ENCODE measurements around the gene NKX2-4. TPM values are rescaled to one million over a fixed set of nuclear protein-coding genes. Genes with fewer than 3 reads are reported as not detected.
"Not testable (repeated sequence)": the region's sequence is repeated elsewhere in the genome, so short reads cannot be mapped to it uniquely, and the experiment has no call there.

The NKX2-4 gene
- total RNA-seq, 4 donors from 2014 or later = not detected

DNA sequence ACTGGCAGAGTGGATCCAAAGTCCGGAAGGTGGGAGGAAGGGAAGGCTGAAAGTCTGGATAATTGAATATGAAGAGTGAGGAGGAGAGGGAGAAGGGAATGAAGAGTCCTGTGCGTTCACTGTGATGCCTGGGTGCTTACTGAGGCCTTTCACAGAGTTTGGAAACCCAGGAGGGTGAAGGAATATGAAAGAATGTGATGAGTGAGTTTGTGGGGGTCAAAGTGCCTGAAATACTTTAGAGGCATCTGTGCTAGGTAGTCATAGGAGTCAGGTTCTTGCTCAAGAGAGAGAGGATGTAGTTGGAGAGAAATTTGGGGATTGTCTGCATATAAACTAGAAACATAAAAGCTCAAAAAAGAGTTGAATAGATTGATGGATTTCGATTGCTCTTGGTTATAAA, 20.7 kb downstream of the NKX2-4 start:
- H3K4me1 ChIP-seq = peaks cover 0 to 6% (median 3%) of the 10 kb centered on the region in 4 donors
- no peak for DNase-seq (ENCODE audit: extremely low spot score)
- H3K4me3 ChIP-seq = no peak overlapping the region
- 92% methylated on average over 3 of the region's 3 CpGs for WGBS
- intact Hi-C loops (cut with DNase I) = no loop called here
- H3K36me3 ChIP-seq = peaks cover 0 to 40% (median 8%) of the 10 kb centered on the region in 4 donors
- H3K9me3 ChIP-seq = no peaks in the 10 kb centered on the region
- TF ChIP-seq POLR2A (IDR thresholded peaks at IDR 0.05; ENCODE audit: low read depth) (no peak), POLR2AphosphoS5 (IDR thresholded peaks at IDR 0.05) (no peak), EP300 (IDR thresholded peaks at IDR 0.05) (no peak)
- TF ChIP-seq, protein P1, sequence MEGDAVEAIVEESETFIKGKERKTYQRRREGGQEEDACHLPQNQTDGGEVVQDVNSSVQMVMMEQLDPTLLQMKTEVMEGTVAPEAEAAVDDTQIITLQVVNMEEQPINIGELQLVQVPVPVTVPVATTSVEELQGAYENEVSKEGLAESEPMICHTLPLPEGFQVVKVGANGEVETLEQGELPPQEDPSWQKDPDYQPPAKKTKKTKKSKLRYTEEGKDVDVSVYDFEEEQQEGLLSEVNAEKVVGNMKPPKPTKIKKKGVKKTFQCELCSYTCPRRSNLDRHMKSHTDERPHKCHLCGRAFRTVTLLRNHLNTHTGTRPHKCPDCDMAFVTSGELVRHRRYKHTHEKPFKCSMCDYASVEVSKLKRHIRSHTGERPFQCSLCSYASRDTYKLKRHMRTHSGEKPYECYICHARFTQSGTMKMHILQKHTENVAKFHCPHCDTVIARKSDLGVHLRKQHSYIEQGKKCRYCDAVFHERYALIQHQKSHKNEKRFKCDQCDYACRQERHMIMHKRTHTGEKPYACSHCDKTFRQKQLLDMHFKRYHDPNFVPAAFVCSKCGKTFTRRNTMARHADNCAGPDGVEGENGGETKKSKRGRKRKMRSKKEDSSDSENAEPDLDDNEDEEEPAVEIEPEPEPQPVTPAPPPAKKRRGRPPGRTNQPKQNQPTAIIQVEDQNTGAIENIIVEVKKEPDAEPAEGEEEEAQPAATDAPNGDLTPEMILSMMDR (IDR thresholded peaks at IDR 0.05) = no peak
- H3K27ac ChIP-seq (replicated peaks in 1 of 4) = no peak overlapping the region
- H3K27me3 ChIP-seq = no peaks in the 10 kb centered on the region

DNA sequence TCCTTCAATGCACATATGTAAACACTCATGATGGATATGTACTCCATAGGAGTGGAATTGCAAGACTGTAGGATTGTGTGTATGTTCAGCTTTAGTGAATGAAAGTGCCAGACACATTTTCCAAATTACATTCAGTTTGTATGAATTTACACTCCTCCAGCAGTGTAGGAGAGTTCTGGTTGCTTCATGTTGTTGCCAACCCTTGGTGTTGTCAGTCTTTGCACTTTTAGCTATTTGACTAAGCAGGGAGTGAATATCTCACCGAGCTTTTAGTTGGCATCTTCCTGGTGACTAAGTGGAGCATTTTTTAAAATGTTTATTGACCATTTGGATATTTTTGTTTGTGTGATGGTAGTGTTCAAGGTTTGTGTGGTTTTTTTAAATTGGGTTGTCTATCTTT, 23.9 kb downstream of the NKX2-4 start:
- intact Hi-C loops (cut with DNase I) = no loop called here
- TF ChIP-seq POLR2AphosphoS5 (IDR thresholded peaks at IDR 0.05) (no peak), POLR2A (IDR thresholded peaks at IDR 0.05; ENCODE audit: low read depth) (no peak), EP300 (IDR thresholded peaks at IDR 0.05) (no peak)
- TF ChIP-seq, protein P1 (IDR thresholded peaks at IDR 0.05) = no peak

DNA sequence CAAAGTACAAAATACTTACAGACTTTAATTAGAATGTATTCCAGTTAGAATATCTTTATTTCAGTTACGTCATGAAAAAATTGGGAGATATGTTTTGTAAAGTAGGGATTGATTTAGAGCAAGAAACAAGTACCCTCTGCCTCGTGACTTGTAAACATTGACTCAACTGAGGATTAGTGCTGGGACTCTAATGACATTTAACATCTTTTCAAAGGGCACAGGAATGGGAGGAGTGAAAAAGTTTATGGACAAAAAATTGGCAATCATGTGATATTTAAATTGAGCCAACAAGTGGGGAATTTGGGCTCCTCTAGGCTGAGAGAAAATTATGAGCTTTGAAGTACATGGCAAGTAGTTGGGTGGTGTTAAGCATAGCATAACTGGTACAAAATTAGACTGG, 25.3 kb downstream of the NKX2-4 start:
- intact Hi-C loops (cut with DNase I) = no loop called here
- no peaks in the 10 kb centered on the region for H3K27me3 ChIP-seq
- no peak overlapping the region for H3K27ac ChIP-seq (replicated peaks in 1 of 4)
- peaks cover 0 to 9% (median 7%) of the 10 kb centered on the region in 4 donors for H3K4me1 ChIP-seq
- H3K4me3 ChIP-seq = no peak overlapping the region
- no peaks in the 10 kb centered on the region for H3K9me3 ChIP-seq
- peaks cover 11 to 52% (median 24%) of the 10 kb centered on the region in 4 donors for H3K36me3 ChIP-seq
- TF ChIP-seq POLR2A (IDR thresholded peaks at IDR 0.05; ENCODE audit: low read depth) = no peak
- TF ChIP-seq, protein P1 (IDR thresholded peaks at IDR 0.05) = no peak
- TF ChIP-seq POLR2AphosphoS5 (IDR thresholded peaks at IDR 0.05) = no peak
- no peak for TF ChIP-seq EP300 (IDR thresholded peaks at IDR 0.05)
- WGBS = 83% methylated on average over 2 of the region's 2 CpGs
- no peak for DNase-seq (ENCODE audit: extremely low spot score)

More for the DNA sequence above, 23.9 kb downstream of the NKX2-4 start:
- no peak overlapping the region for H3K27ac ChIP-seq (replicated peaks in 1 of 4)
- 90% methylated on average over 1 of the region's 1 CpG for WGBS
- H3K4me3 ChIP-seq = no peak overlapping the region
- no peak for DNase-seq (ENCODE audit: extremely low spot score)
- peaks cover 0 to 9% (median 7%) of the 10 kb centered on the region in 4 donors for H3K4me1 ChIP-seq
- H3K27me3 ChIP-seq = no peaks in the 10 kb centered on the region
- H3K9me3 ChIP-seq = no peaks in the 10 kb centered on the region
- peaks cover 3 to 43% (median 20%) of the 10 kb centered on the region in 4 donors for H3K36me3 ChIP-seq

DNA sequence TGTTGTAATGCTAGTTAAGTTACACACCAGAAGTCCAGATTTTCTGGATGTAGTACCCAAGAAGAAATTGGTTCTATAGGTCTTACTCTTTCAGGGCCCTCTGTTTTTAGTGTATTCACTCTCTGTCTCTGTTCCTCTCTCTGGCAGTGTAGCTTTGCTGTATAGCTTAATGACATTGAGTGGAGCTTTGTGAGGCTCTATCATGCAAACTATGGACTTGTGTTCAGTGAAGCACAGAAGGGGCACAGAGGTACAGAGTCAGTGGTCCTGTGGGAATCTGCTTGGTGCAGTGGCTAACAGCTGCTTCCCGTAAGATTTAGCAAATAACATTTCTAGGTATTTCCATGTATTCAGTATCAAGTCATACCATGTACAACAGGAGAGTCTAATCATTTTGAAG, 26.1 kb downstream of the NKX2-4 start:
- intact Hi-C loops (cut with DNase I) = no loop called here
- TF ChIP-seq EP300 (IDR thresholded peaks at IDR 0.05) (no peak), POLR2A (IDR thresholded peaks at IDR 0.05; ENCODE audit: low read depth) (no peak), POLR2AphosphoS5 (IDR thresholded peaks at IDR 0.05) (no peak)
- TF ChIP-seq, protein P1 (IDR thresholded peaks at IDR 0.05) = no peak
- Histone ChIP-seq H3K27me3 (no peaks in the 10 kb centered on the region), H3K36me3 (peaks cover 13 to 56% (median 32%) of the 10 kb centered on the region in 4 donors), H3K27ac (replicated peaks in 1 of 4) (no peak overlapping the region), H3K9me3 (no peaks in the 10 kb centered on the region), H3K4me1 (peaks cover 0 to 9% (median 7%) of the 10 kb centered on the region in 4 donors), H3K4me3 (no peak overlapping the region)
- no peak for DNase-seq (ENCODE audit: extremely low spot score)
- 91% methylated on average over 1 of the region's 1 CpG for WGBS

DNA sequence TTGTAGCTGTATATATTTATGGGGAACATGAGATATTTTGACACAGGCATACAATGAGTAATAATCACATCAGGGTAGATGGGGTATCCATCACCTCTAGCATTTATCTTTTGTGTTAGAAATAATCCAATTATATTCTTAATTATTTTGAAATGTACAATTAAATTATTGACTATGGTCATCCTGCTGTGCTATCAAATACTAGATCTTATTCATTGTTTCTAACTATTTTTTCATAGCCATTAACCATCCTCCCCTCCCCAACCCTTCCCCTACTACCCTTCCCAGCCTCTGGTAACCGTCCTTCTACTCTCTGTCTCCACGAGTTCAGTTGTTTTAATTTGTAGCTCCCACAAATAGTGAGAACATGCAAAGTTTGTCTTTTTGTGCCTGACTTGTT, 28.5 kb downstream of the NKX2-4 start:
- Histone ChIP-seq H3K4me3 (no peak overlapping the region), H3K9me3 (no peaks in the 10 kb centered on the region), H3K36me3 (peaks cover 15 to 63% (median 44%) of the 10 kb centered on the region in 4 donors), H3K27me3 (no peaks in the 10 kb centered on the region), H3K4me1 (peaks cover 0 to 9% (median 6%) of the 10 kb centered on the region in 4 donors), H3K27ac (replicated peaks in 1 of 4) (no peak overlapping the region)
- no peak for DNase-seq (ENCODE audit: extremely low spot score)
- TF ChIP-seq POLR2A (IDR thresholded peaks at IDR 0.05; ENCODE audit: low read depth) (no peak), POLR2AphosphoS5 (IDR thresholded peaks at IDR 0.05) (no peak), EP300 (IDR thresholded peaks at IDR 0.05) (no peak)
- TF ChIP-seq, protein P1 (IDR thresholded peaks at IDR 0.05) = no peak
- WGBS = 49% methylated on average over 2 of the region's 2 CpGs
- intact Hi-C loops (cut with DNase I) = no loop called here

DNA sequence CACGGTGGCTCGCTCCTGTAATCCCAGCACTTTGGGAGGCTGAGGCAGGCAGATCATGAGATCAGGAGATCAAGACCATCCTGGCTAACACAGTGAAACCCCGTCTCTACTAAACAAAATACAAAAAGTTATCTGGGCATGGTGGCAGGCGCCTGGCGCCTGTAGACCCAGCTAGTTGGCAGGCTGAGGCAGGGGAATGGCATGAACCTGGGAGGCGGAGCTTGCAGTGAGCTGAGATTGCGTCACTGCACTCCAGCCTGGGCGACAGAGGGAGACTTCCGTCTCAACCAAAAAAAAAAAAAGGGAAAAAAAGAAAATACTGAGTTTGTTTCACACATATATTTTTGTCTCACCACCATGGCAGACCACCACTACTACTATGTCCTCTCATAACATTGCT, 31.1 kb downstream of the NKX2-4 start:
- H3K4me3 ChIP-seq; intact Hi-C loops (cut with DNase I); DNase-seq (ENCODE audit: extremely low spot score); H3K9me3 ChIP-seq; H3K27ac ChIP-seq (replicated peaks in 1 of 4); H3K4me1 ChIP-seq; H3K27me3 ChIP-seq: not testable (repeated sequence)
- WGBS = 92% methylated on average over 9 of the region's 9 CpGs
- peaks cover 22 to 71% (median 54%) of the 10 kb centered on the region in 4 donors for H3K36me3 ChIP-seq

Measured in esophagus muscularis mucosa (tissue), 4 donors.